ENCODE results near the gene MGRN1. TPM values are rescaled to one million over a fixed set of nuclear protein-coding genes. Genes with fewer than 3 reads are reported as not detected.

MGRN1 gene
- total RNA-seq, 1 donor from 2014 or later = 40.8 TPM

DNA sequence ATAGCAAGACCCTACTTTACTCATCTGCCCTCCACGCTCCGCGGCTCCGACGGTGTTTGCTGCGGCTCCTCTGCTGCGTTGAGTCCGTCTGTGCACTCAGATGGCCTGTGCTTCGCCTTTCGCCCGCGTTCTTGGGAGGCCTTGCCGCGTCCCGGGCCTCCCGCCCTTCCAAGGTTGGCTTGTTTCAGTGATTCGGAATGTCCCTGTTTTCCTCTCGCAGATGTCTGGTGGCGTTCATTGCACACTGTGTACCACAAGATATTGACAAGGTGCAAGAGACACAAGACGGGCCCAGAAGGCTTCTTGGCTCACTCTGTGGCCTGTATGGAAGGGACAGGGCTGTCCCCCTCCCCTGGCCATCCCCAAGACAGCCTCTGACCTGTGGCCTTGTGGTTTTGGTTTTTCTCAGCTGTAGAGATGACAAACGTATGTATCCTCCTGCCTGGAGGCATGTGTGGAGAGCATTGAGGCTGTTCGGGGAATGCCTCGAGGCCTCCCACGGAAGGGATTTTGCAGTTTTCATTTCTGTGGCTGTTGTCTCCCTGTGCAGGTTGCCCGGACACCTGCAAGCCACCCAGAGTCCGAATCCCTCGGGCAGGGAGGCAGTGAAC lies 15.4 kb downstream of the MGRN1 start:
- no peaks in the 10 kb centered on the region for H3K27me3 ChIP-seq
- TF ChIP-seq POLR2A (IDR thresholded peaks at IDR 0.05) (no peak), CTCF (IDR thresholded peaks at IDR 0.05) (no peak), POLR2AphosphoS5 (IDR thresholded peaks at IDR 0.05; ENCODE audit: insufficient read depth in 1 of 2, low read depth in 1 of 2) (no peak)
- peaks cover 0 to 2% of the 10 kb centered on the region in 2 donors for H3K36me3 ChIP-seq
- intact Hi-C loops (cut with DNase I) = no loop called here
- no peaks in the 10 kb centered on the region for H3K9me3 ChIP-seq
- DNase-seq (ENCODE audit: extremely low spot score in 2 of 2) = no peak
- H3K27ac ChIP-seq = no peak overlapping the region
- H3K4me1 ChIP-seq = peaks cover 44% of the 10 kb centered on the region
- H3K4me3 ChIP-seq = no peak overlapping the region

- H3K27me3 ChIP-seq = no peaks in the 10 kb centered on the region
- peaks cover 44% of the 10 kb centered on the region for H3K4me1 ChIP-seq
These were observed 16.1 kb downstream of the MGRN1 start for GRCh38 chr16:4640572-4641305.

DNA sequence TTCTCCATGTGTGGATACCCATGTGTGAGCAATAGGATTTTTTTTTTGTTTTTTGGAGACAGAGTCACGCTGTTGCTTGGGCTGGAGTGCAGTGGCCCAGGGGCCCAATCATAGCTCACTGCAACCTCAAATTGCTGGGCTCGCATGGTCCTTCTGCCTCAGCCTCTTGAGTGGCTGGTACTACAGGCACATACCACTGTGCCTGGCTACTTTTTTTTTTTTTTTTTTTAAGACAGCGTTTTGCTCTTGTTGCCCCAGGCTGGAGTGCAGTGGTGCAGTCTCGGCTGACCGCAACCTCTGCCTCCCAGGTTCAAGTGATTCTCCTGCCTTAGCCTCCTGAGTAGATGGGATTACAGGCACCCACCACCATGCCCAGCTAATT lies 16.7 kb downstream of the MGRN1 start:
- Histone ChIP-seq H3K27me3 (no peaks in the 10 kb centered on the region), H3K36me3 (no peaks in the 10 kb centered on the region), H3K4me3 (no peak overlapping the region), H3K27ac (no peak overlapping the region), H3K9me3 (no peaks in the 10 kb centered on the region), H3K4me1 (peaks cover 40% of the 10 kb centered on the region)
- intact Hi-C loops (cut with DNase I) = no loop called here
- TF ChIP-seq CTCF (IDR thresholded peaks at IDR 0.05) = no peak
- no peak for TF ChIP-seq POLR2AphosphoS5 (IDR thresholded peaks at IDR 0.05; ENCODE audit: insufficient read depth in 1 of 2, low read depth in 1 of 2)
- TF ChIP-seq POLR2A (IDR thresholded peaks at IDR 0.05) = no peak
- DNase-seq (ENCODE audit: extremely low spot score in 2 of 2) = no peak

More at GRCh38 chr16:4640572-4641305, 16.1 kb downstream of the MGRN1 start:
- no peak for DNase-seq (ENCODE audit: extremely low spot score in 2 of 2)
- TF ChIP-seq POLR2AphosphoS5 (IDR thresholded peaks at IDR 0.05; ENCODE audit: insufficient read depth in 1 of 2, low read depth in 1 of 2) (no peak), CTCF (IDR thresholded peaks at IDR 0.05) (no peak), POLR2A (IDR thresholded peaks at IDR 0.05) (no peak)
- H3K9me3 ChIP-seq = no peaks in the 10 kb centered on the region
- no peak overlapping the region for H3K4me3 ChIP-seq
- H3K27ac ChIP-seq = no peak overlapping the region
- intact Hi-C loops (cut with DNase I) = no loop called here
- no peaks in the 10 kb centered on the region for H3K36me3 ChIP-seq

DNA sequence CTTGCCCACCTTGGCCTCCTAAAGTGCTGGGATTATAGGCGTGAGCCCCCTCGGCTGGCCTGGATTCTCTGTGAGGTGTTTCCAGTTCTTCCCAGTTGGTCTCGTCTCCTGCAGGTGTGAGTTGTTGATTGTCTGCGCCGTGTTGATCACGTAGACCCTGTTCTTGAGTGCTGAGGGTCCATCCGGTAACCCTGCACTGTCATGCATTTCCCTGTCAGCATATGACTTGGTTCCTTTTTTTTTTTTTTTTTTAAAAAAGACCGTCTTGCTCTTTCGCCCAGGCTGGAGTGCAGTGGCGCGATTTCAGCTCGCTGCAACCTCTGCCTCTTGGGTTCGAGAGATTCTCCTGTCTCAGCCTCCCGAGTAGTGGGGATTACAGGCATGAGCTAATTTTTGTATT lies 17.3 kb downstream of the MGRN1 start:
- Histone ChIP-seq H3K4me1 (peaks cover 34% of the 10 kb centered on the region), H3K27ac (no peak overlapping the region), H3K36me3 (no peaks in the 10 kb centered on the region), H3K4me3 (no peak overlapping the region), H3K27me3 (no peaks in the 10 kb centered on the region), H3K9me3 (no peaks in the 10 kb centered on the region)
- intact Hi-C loops (cut with DNase I) = no loop called here
- DNase-seq (ENCODE audit: extremely low spot score in 2 of 2) = no peak
- TF ChIP-seq CTCF (IDR thresholded peaks at IDR 0.05) (no peak), POLR2AphosphoS5 (IDR thresholded peaks at IDR 0.05; ENCODE audit: insufficient read depth in 1 of 2, low read depth in 1 of 2) (no peak), POLR2A (IDR thresholded peaks at IDR 0.05) (no peak)
